Activated CD4-positive, alpha-beta T cell treated with anti-CD3 and anti-CD28 coated beads for 4 hours (primary cell): ENCODE data around the gene LRMDA.

ENCODE experiments used
- DNase-seq, 2 donors: peaks; one replicate each; pipeline ENCODE4 v3.0.0-alpha.2; 2020

LRMDA gene

DNA sequence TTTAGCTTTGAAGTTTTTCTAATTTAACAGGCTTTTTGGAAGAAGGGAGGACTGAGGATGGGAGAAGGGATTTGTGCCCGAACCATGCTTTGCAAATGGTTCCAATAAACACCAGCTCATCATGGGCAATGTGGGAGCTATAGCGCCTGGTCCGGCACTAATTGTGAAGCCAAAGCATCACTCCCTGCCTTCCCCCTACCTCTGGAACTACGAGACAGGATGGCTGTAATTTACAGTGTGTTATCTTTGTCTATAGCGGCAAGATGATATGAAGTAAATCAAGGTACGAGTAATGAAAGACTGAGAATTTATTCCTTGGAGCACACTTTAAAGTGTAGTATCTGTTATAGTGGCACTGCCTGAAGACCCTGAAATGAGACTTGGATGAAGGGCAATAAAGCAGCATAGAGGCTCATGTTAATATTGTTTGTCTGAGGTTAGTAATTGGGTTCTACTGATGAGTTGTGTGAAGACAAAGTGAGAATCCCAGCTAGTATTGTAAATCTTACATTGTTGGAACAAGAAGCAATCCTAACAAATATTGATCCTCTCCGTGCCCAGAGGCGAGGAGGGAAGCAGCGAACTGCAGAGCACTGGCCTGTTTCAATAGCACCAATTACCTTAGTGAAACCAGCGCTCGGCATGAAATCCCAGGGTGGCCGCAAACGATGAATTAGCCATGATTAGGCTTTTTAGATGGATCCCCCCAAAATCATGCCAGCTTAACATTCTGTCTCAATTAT is 507.1 kb downstream of the LRMDA start:
- DNase-seq = no peak

DNA sequence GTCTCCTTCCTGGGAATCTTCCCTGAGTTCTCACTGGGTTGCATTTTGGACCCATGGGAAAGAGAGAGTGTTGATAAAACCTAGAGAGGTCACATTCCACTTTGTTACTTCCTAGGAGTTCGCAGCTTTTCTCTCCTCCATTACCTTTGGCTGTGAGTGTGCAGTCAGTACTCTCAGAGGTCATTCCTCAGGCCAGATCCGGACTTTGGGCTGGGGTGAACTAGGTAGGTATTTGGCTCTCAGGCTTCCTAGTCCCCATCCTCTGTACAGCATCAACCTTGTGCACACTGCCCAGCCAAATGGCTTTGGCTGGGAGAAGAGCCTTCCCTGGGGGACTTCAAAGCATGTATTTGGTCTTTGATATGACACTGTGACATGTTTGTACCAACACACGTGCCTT is 508.1 kb downstream of the LRMDA start:
- DNase-seq = no peak

- DNase-seq = no peak
Measured at GRCh38 chr10:75940742-75941141, 509.3 kb downstream of the LRMDA start.

DNA sequence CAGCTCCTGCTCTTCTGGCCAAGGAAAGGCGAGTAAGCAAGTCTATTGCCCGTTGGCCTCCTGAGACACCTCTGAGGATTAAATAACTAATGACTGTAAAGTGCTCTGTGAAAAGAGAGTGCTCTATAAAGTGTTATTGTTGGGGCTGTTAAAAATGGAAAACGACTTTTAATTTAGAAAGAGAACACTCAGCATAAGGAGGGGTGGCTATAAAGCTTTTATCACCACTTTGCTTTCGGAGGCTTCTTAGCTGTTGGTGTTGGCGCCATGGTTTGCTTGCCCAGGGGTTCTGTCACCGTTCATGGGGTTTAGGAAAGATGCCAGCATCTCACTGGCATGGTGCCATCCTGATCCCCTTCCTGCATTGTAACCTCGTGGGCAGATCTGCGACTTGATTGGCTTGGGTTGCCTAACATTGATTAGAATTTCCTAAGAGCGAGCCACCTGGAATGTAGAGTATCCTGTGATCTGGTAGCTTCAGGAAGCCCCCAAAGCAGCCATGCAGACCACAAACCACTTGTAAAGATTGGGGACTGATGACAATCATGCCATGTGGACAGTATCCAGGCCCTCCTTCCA is 509.9 kb downstream of the LRMDA start:
- no peak for DNase-seq

DNA sequence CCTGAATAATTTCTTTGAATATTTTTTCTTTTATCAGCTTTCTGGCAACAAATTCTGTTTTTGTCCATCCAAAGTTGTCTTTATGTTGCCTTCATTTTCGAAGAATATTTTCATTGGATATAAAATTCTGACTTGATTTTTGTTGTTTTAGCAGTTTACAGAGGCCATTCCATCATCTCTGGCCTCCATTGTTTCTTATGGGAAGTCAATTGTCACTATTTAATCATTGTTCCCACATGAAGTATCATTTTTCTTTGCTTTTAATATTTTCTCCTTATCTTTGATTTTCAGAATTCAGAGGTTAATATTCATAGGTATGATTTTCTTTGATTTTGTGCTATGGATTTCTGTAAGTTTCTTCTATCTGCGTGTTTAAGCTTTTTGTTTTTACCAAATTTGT is 512.6 kb downstream of the LRMDA start:
- no peak for DNase-seq

GRCh38 chr10:75948583-75948982 is 517.2 kb downstream of the LRMDA start:
- DNase-seq = no peak

DNA sequence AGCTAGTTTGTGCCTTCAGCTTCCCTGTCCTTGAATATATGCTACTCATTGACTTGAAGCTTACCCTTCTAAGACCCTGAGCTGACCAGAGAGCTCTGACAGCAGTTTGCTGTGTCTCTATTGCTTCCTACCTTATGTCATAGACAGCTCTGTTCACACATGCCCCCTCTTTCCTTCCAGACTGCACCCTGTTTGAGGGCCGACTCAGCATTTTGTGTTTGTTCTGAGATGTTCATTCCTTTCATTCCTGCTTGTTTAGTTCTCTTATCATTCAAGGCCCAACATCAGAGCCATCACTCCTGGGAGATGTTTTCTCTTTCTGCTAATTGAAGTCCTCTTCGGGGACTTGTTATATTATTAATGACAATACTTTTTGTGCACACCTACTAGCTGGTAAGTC is 518.9 kb downstream of the LRMDA start:
- DNase-seq = no peak

DNA sequence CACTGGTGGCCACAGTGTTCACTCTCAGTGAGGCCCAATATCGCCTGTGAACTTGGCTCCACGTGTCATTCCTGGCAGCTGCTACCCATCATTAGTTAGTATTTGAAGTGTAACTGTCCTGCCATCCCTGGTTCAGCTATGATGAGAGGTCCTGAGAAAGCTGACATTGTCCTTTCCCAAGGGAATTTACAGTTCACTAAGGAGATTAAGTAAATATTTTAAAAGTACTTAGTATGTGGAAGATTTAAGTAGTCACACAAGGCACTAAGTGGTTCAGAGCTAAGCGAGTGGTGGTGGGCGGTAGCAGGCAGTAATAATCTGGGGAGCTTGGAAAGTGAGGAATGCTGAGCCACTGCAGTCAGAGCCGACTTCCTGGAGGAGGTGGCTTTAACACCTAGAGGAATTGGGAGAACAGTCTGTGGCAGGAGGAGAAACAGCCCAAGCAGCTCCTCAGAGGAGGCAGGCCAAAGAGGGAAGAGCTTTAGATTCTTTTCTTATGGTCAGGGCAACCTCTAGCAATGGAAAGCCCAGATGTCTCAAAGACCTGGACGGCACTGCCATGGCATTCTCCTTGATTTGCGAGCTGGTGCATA is 519.7 kb downstream of the LRMDA start:
- DNase-seq = no peak

GRCh38 chr10:75951627-75952026 is 520.2 kb downstream of the LRMDA start:
- no peak for DNase-seq

DNA sequence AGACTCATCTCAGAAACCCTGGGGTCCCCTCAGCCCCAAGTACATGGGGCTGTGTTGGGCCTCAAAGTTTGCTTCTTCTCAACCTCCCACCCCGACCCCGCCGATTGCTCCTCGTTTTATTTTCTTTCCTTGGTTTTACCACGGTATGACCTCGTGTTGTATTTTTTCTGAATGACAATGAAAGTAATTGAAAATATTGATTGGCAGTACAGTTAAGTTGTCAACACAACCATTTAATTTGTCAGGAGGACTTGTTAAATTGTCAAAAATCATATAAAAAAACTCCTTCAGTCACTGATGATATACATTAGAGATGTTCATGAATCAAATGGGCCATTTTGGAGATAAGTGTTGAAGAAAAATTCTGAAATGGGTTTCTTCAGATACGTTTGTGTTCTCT is 520.7 kb downstream of the LRMDA start:
- DNase-seq = no peak

DNA sequence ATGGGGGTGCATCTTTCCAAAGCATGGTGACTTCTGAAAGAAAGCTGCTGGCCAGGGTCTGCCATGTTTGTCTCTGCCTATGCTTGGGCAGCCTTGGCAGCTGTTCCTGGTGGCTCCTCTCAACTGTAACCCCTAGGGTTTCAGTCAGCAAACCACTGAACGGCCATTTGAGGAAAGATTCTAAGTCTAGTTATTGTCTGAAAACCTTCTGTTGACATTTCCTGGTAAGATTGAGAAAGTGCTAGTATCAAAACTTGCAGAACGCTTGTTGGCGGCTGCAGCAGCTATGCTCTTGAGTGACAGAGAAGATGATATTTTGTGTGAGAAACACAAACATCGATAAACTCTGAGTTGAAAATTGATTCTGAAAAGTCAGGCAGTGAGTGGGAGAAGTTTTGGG is 523.1 kb downstream of the LRMDA start:
- no peak for DNase-seq

GRCh38 chr10:75955973-75956502 is 524.6 kb downstream of the LRMDA start:
- DNase-seq = no peak

GRCh38 chr10:75956624-75957023 is 525.2 kb downstream of the LRMDA start:
- no peak for DNase-seq

DNA sequence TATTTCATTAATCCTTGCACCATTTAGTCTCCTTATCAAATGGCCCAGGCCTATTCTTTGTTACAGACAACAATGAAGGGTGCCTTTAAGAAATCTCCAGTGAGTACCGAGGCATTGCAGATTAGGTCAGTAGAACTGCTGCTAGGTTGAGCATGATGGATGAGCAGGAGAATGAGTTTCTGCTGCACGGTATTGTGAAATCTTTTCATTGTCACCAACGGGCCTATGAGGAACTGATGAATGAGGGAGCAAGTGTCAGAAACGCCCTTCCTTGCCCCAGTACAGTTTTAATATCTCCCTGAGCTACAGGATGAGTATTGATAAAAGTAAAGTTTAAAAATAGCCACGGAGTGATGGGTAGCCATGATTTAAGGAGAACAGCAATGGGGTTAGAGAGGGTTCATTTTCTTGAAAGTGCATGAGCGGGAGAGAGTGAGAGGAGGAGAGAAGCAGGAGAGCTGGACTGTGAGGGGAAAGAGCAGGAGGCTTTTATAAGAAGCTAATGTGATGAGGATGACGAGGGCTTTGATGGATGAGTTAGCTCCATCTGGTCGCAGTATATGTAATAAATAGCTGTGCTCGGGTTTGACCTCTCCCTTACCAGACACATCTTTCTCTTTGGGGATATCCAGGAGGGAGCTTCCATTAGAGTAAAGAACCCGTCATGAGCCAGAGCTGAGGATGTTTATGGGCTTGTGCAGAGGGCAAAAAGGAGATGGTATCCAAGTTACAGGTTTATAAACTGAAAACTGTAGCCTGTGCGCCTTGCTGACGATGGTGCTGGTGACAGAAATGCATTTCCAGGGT is 526.1 kb downstream of the LRMDA start:
- DNase-seq = no peak

- no peak for DNase-seq
Measured at GRCh38 chr10:75959209-75959608, 527.8 kb downstream of the LRMDA start.

GRCh38 chr10:75959912-75960311 is 528.5 kb downstream of the LRMDA start:
- DNase-seq = no peak

GRCh38 chr10:75962395-75963061 is 531.1 kb downstream of the LRMDA start:
- no peak for DNase-seq

DNA sequence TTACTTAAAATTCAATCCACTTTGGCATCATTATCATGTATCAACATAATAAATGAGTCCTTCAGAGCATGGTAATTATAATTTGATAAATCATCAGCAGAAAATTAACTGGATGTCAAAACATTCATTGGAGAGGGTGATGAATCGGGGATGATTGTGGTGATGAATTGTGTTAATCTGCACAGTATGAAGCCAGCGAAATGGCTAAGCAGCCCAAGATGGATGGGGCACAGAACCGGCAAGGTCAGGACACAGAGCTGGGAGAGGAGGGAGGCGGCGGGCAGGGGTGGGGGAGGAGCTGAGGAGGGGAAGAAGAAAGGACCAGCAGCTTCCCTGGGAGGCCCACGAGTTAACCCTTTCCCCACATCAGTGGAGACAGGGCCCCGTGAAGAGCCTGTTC is 536.1 kb downstream of the LRMDA start:
- no peak for DNase-seq

DNA sequence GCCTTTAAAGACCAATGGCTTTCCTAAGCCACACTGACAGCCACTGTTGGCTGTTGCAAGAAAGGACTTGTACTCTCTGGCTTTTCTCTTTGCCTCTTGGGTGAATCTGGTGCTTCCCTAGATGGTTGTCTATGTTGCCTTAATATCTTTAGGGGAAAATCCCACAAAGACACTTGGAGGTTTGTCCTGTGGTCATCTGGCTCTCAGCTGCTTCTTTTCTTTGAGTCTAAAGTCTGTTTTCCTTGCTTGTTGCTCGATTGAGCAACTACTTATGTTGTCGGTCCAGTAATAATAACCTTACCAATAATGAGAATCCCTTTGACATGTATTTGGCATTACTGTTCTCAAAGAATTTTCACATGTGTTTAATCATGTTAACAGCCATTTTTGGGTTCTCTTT is 537.6 kb downstream of the LRMDA start:
- no peak for DNase-seq

DNA sequence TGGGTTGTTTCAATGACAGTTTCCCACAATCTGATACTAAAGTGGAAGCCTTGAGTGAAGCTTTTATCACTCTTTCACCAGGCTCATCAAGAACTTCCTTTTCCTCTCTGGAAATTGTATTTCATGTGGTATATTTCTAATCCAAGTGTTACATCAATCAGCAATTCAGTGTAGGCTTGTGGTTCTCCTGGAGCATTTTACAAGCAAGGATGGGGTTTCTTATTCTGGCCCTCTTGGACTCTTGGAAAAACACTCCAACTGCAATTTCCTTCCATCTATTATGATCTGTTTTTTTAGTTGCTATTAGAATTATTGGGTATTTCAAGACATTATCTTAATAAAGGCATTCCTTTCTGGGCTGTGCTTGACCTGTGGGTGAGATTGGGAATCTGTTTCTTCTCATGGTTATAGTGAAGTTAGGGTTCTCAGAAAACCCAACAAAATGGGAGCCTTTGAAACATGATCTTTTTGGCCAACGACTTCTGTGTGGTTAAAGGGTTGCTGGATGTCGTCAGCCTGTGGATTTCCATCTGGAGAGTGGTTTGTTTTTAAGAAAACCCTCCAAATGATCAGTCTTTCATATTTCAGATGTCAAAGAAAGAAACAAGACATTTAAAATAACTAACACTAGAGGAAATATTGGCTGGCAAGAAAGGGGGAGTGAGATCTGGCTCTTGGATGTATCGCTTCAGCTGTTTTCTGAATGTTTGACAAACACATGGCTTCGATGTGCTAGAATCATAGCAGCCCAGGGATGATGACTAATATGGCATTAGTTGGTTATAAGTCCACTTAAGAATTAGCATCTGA is 540.2 kb downstream of the LRMDA start:
- no peak for DNase-seq

DNA sequence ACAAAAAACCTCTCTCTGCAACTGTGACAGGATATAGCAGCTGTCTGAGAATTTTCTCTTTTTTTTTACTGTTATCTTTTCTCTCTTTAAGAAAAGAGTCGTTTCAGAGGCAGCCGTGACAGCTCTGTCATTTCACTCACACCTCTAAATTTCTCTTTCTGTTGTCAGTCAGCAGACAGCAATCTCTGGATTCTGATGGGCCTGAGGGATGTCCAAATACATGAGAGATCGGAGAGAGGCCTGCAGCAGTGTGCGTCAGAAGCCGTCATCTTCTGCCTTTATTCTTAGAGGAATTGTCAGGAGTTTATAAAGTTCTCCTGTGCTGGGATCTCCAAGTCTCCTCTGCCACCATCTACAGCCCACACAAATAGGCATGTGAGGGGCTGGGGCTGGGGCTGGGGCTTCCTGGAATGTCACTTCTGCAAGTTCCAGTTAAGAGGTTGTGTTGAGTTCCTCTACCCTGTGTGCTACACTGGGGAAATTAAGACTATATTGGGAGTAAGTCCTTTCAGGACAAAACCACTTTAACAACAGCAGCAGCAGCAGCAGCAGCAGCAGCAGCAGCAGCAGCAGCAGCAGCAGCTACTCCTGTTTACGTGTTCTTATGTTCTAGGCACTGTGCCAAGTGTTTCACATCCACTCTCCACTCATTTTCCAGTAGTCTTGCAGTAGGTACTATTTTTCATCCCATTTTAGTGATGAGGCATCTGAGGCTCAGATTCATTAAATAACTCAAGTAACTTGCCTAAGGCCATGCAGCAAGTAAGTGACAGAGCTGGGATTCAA is 541.3 kb downstream of the LRMDA start:
- no peak for DNase-seq
